Caco-2 (cell line): Measurements from ENCODE around the gene SNRPA1. TPM values are rescaled to one million over a fixed set of nuclear protein-coding genes. Genes with fewer than 3 reads are reported as not detected.

ENCODE experiments used
- BruUV-seq: library from RNA; stranded (reverse); fragments of 400-500 nt; replicated peaks from 2 replicates; lab custom pipeline; 2021; lab: Mats Ljungman, UMichigan
- CTCF ChIA-PET: fragments of 300-600 bp; sonication (Branson Sonifier 250); formaldehyde crosslinking; loops from one replicate; lab custom pipeline; 2022; ENCODE audit warnings: antibody characterized with exemption; lab: Charles Lee
- POLR2A ChIA-PET: fragments of 300-600 bp; sonication (Branson Sonifier 250); formaldehyde crosslinking; loops from one replicate; lab custom pipeline; 2022; ENCODE audit warnings: antibody characterized with exemption; lab: Charles Lee
- DNase-seq, 2 experiments: peaks; one replicate each; pipeline versions ENCODE4 v3.0.0 to v3.0.0-alpha.2; 2020 to 2022
- H3K27me3 ChIP-seq: replicated peaks from 2 replicates; pipeline ENCODE4 v1.6.0; 2011; ENCODE audit warnings: low read length; ENCODE audit not compliant: control insufficient read depth, insufficient read depth
- H3K36me3 ChIP-seq: 2 replicates; pipeline ENCODE4 v1.5.1; 2011; ENCODE audit warnings: low read length; ENCODE audit not compliant: control insufficient read depth, insufficient read depth
- H3K4me1 ChIP-seq: fragments of 250-450 bp; sonication (Bioruptor Pico); 2 replicates; pipeline ENCODE4 v1.5.1; 2020; ENCODE audit warnings: mild to moderate bottlenecking
- H3K4me3 ChIP-seq: 2 replicates; pipeline ENCODE4 v1.5.1; 2011; ENCODE audit warnings: low read depth, mild to moderate bottlenecking, control low read depth, low read length
- H3K9me3 ChIP-seq: fragments of 250-450 bp; sonication (Bioruptor Pico); 2 replicates; pipeline ENCODE4 v1.5.1; 2020; ENCODE audit warnings: mild to moderate bottlenecking, moderate library complexity
- H3K27ac Mint-ChIP-seq: one replicate; pipeline ENCODE4 v1.8.0; 2022; ENCODE audit warnings: mixed read lengths; ENCODE audit not compliant: unreplicated experiment
- H3K27me3 Mint-ChIP-seq: one replicate; pipeline ENCODE4 v1.8.0; 2022; ENCODE audit warnings: mixed read lengths; ENCODE audit not compliant: insufficient read depth, unreplicated experiment
- H3K36me3 Mint-ChIP-seq: one replicate; pipeline ENCODE4 v1.8.0; 2022; ENCODE audit warnings: mild to moderate bottlenecking, mixed read lengths; ENCODE audit not compliant: insufficient read depth, unreplicated experiment
- H3K4me1 Mint-ChIP-seq: one replicate; pipeline ENCODE4 v1.8.0; 2022; ENCODE audit warnings: low read depth, mixed read lengths; ENCODE audit not compliant: unreplicated experiment
- H3K4me3 Mint-ChIP-seq: one replicate; pipeline ENCODE4 v1.8.0; 2022; ENCODE audit warnings: mild to moderate bottlenecking, moderate library complexity, mixed read lengths; ENCODE audit not compliant: unreplicated experiment
- H3K9me3 Mint-ChIP-seq: one replicate; pipeline ENCODE4 v1.8.0; 2022; ENCODE audit warnings: mixed read lengths; ENCODE audit not compliant: unreplicated experiment
- intact Hi-C: fragments of 100-400 bp; cut with micrococcal nuclease; formaldehyde crosslinking; loops from one replicate; pipeline ENCODE4 v1.10.0; 2022; ENCODE audit not compliant: unreplicated experiment
- total RNA-seq: library from RNA; stranded (reverse); gene quantifications from 2 replicates; pipeline ENCODE4 v1.2.3, GENCODE V29; 2022
- TF ChIP-seq, protein P1 (sequence below), 2 experiments: fragments of 200-600 bp in 1 of 2; IDR thresholded peaks; 1 replicate in 1 of 2; 2 replicates in 1 of 2; pipeline versions ENCODE4 v1.5.1 to v1.8.0; 2011 to 2022; ENCODE audit warnings: antibody characterized with exemption in 1 of 2, control low read depth in 1 of 2, inconsistent platforms in 1 of 2, low read depth in 1 of 2, low read length in 1 of 2, mild to moderate bottlenecking in 1 of 2, moderate library complexity in 1 of 2; ENCODE audit not compliant: insufficient read depth in 1 of 2, severe bottlenecking in 1 of 2, unreplicated experiment in 1 of 2

Gene SNRPA1
- total RNA-seq, 1 experiment from 2014 or later, result 123 TPM

DNA sequence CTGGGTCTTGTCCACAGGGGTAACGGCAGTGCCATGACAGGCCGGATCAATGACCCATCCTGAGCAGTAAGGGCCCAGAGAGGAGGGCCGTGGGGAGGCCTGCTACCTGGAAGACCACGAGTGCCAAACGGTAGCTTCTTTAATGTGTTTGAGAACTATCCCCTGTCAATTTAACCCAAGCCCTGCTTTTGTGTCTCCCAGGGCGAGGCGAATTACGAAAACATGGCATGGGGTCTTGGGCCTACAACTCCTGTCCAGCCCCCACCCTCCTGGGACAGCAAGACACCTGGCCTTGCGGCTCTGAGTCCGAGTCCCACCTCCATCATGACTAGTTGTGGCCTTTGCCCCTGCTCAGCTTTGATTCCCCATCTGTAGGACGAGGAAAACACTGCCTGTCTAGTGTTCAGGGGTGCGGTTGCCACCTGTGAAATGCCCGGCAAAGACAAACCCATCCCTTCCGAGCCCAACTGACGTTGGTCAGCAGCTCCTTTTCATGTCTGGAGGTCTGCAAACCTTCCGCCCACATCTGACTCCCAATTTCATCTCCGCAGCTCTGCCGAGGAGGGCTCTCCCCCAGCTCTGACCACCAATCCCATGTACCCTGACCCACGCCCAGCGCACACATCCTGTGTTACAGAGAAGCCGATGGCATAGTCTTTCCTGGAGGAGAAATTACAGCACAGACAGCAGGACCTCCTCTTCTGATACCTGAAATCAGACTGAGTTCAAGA is 28.9 kb upstream of the SNRPA1 start:
- ChIA-PET CTCF (no interaction called here), POLR2A (no interaction called here)
- Mint-ChIP-seq H3K4me3 (no peak overlapping the region), H3K9me3 (no peaks in the 10 kb centered on the region), H3K4me1 (peaks cover 6% of the 10 kb centered on the region), H3K27ac (peak overlapping the region; percentile 37), H3K27me3 (no peaks in the 10 kb centered on the region), H3K36me3 (peaks cover 9% of the 10 kb centered on the region)
- H3K36me3 ChIP-seq, result no peaks in the 10 kb centered on the region; the same call in 1 of the 2 replicates
- no TSS peak for BruUV-seq
- H3K4me3 ChIP-seq, result no peak overlapping the region
- intact Hi-C loops, result no loop called here
- TF ChIP-seq, protein P1, sequence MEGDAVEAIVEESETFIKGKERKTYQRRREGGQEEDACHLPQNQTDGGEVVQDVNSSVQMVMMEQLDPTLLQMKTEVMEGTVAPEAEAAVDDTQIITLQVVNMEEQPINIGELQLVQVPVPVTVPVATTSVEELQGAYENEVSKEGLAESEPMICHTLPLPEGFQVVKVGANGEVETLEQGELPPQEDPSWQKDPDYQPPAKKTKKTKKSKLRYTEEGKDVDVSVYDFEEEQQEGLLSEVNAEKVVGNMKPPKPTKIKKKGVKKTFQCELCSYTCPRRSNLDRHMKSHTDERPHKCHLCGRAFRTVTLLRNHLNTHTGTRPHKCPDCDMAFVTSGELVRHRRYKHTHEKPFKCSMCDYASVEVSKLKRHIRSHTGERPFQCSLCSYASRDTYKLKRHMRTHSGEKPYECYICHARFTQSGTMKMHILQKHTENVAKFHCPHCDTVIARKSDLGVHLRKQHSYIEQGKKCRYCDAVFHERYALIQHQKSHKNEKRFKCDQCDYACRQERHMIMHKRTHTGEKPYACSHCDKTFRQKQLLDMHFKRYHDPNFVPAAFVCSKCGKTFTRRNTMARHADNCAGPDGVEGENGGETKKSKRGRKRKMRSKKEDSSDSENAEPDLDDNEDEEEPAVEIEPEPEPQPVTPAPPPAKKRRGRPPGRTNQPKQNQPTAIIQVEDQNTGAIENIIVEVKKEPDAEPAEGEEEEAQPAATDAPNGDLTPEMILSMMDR (IDR thresholded peaks at IDR 0.05; ENCODE audit: insufficient read depth in 1 of 2, low read depth in 1 of 2, low read length in 1 of 2, severe bottlenecking in 1 of 2, unreplicated experiment in 1 of 2), result no peak
- peaks cover 10% of the 10 kb centered on the region for H3K4me1 ChIP-seq
- H3K27me3 ChIP-seq, result no peaks in the 10 kb centered on the region
- no peaks in the 10 kb centered on the region for H3K9me3 ChIP-seq
- no peak for DNase-seq

DNA sequence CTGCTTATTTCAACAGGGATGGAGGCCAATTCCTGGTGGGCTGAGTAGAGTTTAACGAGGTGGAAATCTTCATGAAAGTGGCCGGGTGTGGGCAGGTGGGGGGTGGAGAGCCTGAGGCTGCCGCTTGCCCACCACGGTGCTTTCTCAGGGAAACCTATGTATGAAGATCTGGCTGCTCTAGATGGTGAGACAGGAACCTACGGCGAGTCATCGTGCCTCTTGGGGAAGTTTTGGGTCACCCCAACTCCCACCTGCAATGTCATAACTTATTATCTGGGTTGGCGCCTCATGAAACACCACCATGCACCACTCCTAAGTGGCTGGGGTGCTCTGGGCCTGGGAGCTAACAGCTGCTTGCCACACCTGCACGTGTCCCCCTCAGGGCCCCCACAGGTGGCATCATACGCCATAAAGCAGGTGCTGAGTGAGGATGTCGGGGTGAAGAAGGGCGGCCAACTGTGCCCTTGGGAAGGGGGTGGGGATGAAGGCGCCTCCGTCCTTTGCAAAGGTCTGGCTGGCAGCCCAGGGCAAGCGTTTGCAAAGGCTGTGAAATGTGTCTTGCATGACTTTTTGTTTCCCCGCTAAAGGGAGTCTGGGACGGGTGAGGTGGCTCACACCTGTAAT is 27.9 kb upstream of the SNRPA1 start:
- ChIA-PET CTCF (interaction anchor here (0.6 kb wide), 1 partner anchor 691 kb away, joined by 4 read pairs; no protein-coding TSS in a partner anchor), POLR2A (no interaction called here)
- intact Hi-C loops, result no loop called here
- H3K4me1 Mint-ChIP-seq, result peaks cover 6% of the 10 kb centered on the region
- H3K27me3 ChIP-seq, result no peaks in the 10 kb centered on the region
- H3K36me3 Mint-ChIP-seq, result peaks cover 9% of the 10 kb centered on the region
- no peaks in the 10 kb centered on the region for H3K27me3 Mint-ChIP-seq
- no peak for DNase-seq
- H3K9me3 Mint-ChIP-seq, result no peaks in the 10 kb centered on the region
- H3K27ac Mint-ChIP-seq, result no peak overlapping the region
- H3K4me1 ChIP-seq, result peaks cover 10% of the 10 kb centered on the region
- BruUV-seq, result no TSS peak
- no peak overlapping the region for H3K4me3 ChIP-seq
- TF ChIP-seq, protein P1 (IDR thresholded peaks at IDR 0.05; ENCODE audit: insufficient read depth in 1 of 2, low read depth in 1 of 2, low read length in 1 of 2, severe bottlenecking in 1 of 2, unreplicated experiment in 1 of 2), result no peak
- H3K4me3 Mint-ChIP-seq, result no peak overlapping the region
- no peaks in the 10 kb centered on the region; the same call in 1 of the 2 replicates for H3K36me3 ChIP-seq
- H3K9me3 ChIP-seq, result no peaks in the 10 kb centered on the region

DNA sequence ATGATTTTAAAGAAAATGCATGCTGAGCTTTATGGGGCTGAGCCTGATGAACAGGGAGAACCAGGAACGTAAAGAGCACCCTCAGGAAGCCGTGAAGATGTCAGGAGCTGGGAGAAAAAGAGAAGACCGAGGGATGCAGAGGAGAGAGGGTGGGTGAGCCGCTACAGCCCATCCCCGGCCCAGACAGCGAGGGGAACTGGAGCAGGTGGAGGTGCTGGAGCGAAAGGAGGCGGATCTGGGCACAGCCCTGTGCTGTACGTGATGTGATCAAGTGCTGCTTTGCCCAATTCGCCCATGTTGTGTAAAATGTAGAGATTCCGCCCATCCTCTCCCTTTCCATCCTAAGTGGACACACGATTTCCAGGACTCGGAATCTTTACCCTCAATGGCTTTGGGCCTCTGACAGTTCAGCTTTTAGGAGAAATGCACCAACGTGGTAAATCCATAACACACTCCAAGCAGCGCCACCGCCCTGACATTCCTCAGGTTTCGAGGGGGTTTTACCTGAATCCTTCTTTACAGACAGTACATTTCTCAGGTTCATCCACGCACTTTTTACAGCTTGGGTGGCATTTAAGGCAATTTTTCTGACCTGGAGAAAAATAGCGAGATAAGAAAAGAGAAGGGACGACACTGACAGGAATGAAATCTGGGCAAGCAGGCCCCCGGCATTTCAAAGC is 27.1 kb upstream of the SNRPA1 start:
- Mint-ChIP-seq H3K4me1 (peaks cover 6% of the 10 kb centered on the region), H3K27ac (no peak overlapping the region), H3K36me3 (peaks cover 9% of the 10 kb centered on the region), H3K9me3 (no peaks in the 10 kb centered on the region), H3K4me3 (no peak overlapping the region), H3K27me3 (no peaks in the 10 kb centered on the region)
- TF ChIP-seq, protein P1 (IDR thresholded peaks at IDR 0.05; ENCODE audit: insufficient read depth in 1 of 2, low read depth in 1 of 2, low read length in 1 of 2, severe bottlenecking in 1 of 2, unreplicated experiment in 1 of 2), result no peak
- Histone ChIP-seq H3K9me3 (no peaks in the 10 kb centered on the region), H3K27me3 (no peaks in the 10 kb centered on the region), H3K36me3 (no peaks in the 10 kb centered on the region; the same call in 1 of the 2 replicates), H3K4me1 (peaks cover 10% of the 10 kb centered on the region), H3K4me3 (no peak overlapping the region)
- CTCF ChIA-PET, result no interaction called here
- intact Hi-C loops, result no loop called here
- no peak for DNase-seq
- no TSS peak for BruUV-seq
- POLR2A ChIA-PET, result no interaction called here
